Measurements from ENCODE around the gene DOCK2. TPM values are rescaled to one million over a fixed set of nuclear protein-coding genes. Genes with fewer than 3 reads are reported as not detected.

DOCK2 gene
- total RNA-seq, 1 experiment from 2014 or later, result 4.6 TPM

DNA sequence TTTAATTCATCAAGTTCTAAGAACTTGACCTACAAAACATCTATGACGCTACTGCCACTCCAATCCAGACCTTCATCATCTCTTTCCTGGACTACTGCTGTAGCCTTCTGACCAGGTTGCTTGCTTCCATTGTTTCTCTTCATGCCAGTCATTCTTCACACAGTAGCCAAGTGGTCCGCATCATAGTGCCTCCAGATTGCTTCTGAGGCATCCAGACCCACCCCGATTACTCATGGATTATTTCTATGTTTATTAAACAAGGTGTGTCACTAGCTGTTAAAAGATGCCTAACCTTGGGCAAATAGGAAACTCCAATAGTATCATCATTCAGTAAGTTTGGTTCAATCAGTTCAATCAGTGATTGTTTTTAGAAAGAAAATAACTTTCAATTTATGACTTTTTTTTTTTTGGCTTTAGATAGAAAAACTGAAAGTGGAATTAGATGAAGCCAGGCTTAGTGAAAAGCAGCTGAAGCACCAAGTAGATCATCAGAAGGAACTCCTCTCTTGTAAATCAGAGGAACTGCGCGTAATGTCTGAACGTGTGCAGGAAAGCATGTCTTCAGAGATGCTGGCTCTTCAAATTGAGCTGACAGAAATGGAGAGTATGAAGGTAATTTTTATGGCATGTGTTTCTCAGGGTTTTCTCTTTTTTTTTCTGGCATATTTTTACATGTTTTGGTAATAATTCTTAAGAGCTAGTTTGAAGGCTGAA, 44.0 kb upstream of the DOCK2 start:
- H3K4me3 Mint-ChIP-seq, result no peak overlapping the region

GRCh38 chr5:169595172-169595820, 41.8 kb upstream of the DOCK2 start:
- H3K27me3 Mint-ChIP-seq (ENCODE audit: low read depth), result no peaks in the 10 kb centered on the region
- H3K4me1 Mint-ChIP-seq, result no peaks in the 10 kb centered on the region
- no peak overlapping the region for H3K4me3 Mint-ChIP-seq
- no peak overlapping the region for H3K27ac Mint-ChIP-seq
- DNase-seq (ENCODE audit: low spot score) (no peak), ATAC-seq (no peak)
- no peaks in the 10 kb centered on the region for H3K9me3 Mint-ChIP-seq
- CTCF ChIA-PET, result interaction anchor here (1.6 kb wide), 1 partner anchor 385 kb away, joined by 4 read pairs; the partner anchor contains the start of gene INSYN2B
- TF ChIP-seq ZBTB43 (CRISPR knock-in tag; IDR thresholded peaks at IDR 0.05), result no peak
- TF ChIP-seq, protein P1, sequence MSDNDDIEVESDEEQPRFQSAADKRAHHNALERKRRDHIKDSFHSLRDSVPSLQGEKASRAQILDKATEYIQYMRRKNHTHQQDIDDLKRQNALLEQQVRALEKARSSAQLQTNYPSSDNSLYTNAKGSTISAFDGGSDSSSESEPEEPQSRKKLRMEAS (CRISPR knock-in tag; IDR thresholded peaks at IDR 0.05), result no peak
- TF ChIP-seq ZNF219 (CRISPR knock-in tag; IDR thresholded peaks at IDR 0.05; ENCODE audit: borderline replicate concordance), result no peak
- TF ChIP-seq IRF1 (CRISPR knock-in tag; IDR thresholded peaks at IDR 0.05), result no peak
- no peak for TF ChIP-seq ZNF232 (CRISPR knock-in tag; IDR thresholded peaks at IDR 0.05)
- no peak for TF ChIP-seq MXD4 (CRISPR knock-in tag; IDR thresholded peaks at IDR 0.05; ENCODE audit: borderline replicate concordance)
- TF ChIP-seq, protein P2, sequence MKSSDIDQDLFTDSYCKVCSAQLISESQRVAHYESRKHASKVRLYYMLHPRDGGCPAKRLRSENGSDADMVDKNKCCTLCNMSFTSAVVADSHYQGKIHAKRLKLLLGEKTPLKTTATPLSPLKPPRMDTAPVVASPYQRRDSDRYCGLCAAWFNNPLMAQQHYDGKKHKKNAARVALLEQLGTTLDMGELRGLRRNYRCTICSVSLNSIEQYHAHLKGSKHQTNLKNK (CRISPR knock-in tag; IDR thresholded peaks at IDR 0.05), result no peak
- TF ChIP-seq TCF7 (CRISPR knock-in tag; IDR thresholded peaks at IDR 0.05; ENCODE audit: low read depth), result no peak
- TF ChIP-seq RORB (CRISPR knock-in tag; IDR thresholded peaks at IDR 0.05), result no peak
- no peak for TF ChIP-seq FOXJ3 (CRISPR knock-in tag; IDR thresholded peaks at IDR 0.05; ENCODE audit: borderline replicate concordance)
- no peak for TF ChIP-seq ZNF121 (CRISPR knock-in tag; IDR thresholded peaks at IDR 0.05)
- no peak for TF ChIP-seq E2F4 (CRISPR knock-in tag; IDR thresholded peaks at IDR 0.05; ENCODE audit: borderline replicate concordance, low read depth)
- POLR2A ChIA-PET, result no interaction called here
- peaks cover 85% of the 10 kb centered on the region for H3K36me3 Mint-ChIP-seq

More for the DNA sequence above, 44.0 kb upstream of the DOCK2 start:
- H3K27me3 Mint-ChIP-seq (ENCODE audit: low read depth), result no peaks in the 10 kb centered on the region
- ATAC-seq (no peak), DNase-seq (ENCODE audit: low spot score) (no peak)
- no peaks in the 10 kb centered on the region for H3K4me1 Mint-ChIP-seq
- TF ChIP-seq NR2C2 (CRISPR knock-in tag; IDR thresholded peaks at IDR 0.05) (no peak), ZNF416 (CRISPR knock-in tag; IDR thresholded peaks at IDR 0.05) (no peak), ATF3 (CRISPR knock-in tag; conservative IDR thresholded peaks at IDR 0.05) (no peak), FOXP4 (CRISPR knock-in tag; IDR thresholded peaks at IDR 0.05) (no peak), E2F4 (CRISPR knock-in tag; IDR thresholded peaks at IDR 0.05; ENCODE audit: borderline replicate concordance, low read depth) (no peak), ZBTB21 (CRISPR knock-in tag; IDR thresholded peaks at IDR 0.05; ENCODE audit: borderline replicate concordance) (no peak), SMAD4 (CRISPR knock-in tag; IDR thresholded peaks at IDR 0.05) (no peak), CREM (CRISPR knock-in tag; IDR thresholded peaks at IDR 0.05) (no peak), ETV6 (CRISPR knock-in tag; IDR thresholded peaks at IDR 0.05) (no peak), ZNF317 (CRISPR knock-in tag; IDR thresholded peaks at IDR 0.05; ENCODE audit: borderline replicate concordance, low read depth) (no peak), GRHL2 (CRISPR knock-in tag; IDR thresholded peaks at IDR 0.05; ENCODE audit: insufficient replicate concordance, severe bottlenecking) (no peak), ATF1 (CRISPR knock-in tag; IDR thresholded peaks at IDR 0.05) (no peak), ZNF138 (CRISPR knock-in tag; conservative IDR thresholded peaks at IDR 0.05) (no peak)
- TF ChIP-seq, protein P3, sequence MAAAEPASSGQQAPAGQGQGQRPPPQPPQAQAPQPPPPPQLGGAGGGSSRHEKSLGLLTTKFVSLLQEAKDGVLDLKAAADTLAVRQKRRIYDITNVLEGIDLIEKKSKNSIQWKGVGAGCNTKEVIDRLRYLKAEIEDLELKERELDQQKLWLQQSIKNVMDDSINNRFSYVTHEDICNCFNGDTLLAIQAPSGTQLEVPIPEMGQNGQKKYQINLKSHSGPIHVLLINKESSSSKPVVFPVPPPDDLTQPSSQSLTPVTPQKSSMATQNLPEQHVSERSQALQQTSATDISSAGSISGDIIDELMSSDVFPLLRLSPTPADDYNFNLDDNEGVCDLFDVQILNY (CRISPR knock-in tag; IDR thresholded peaks at IDR 0.05), result no peak
- TF ChIP-seq, protein P1 (CRISPR knock-in tag; IDR thresholded peaks at IDR 0.05), result no peak
- CTCF ChIA-PET, result no interaction called here
- H3K27ac Mint-ChIP-seq, result no peak overlapping the region
- H3K9me3 Mint-ChIP-seq, result no peaks in the 10 kb centered on the region
- POLR2A ChIA-PET, result no interaction called here
- H3K36me3 Mint-ChIP-seq, result peaks cover 85% of the 10 kb centered on the region

All from WTC11 (cell line).